22Rv1 (cell line): ENCODE measurements around the gene KCNMB4.

ENCODE experiments used
- ZFX ChIP-seq: fragments of 450-650 bp; IDR thresholded peaks from 2 replicates; pipeline ENCODE4 v1.6.1; 2017; ENCODE audit warnings: antibody characterized with exemption, borderline replicate concordance
- TF ChIP-seq, protein P1 (sequence below): fragments of 450-650 bp; IDR thresholded peaks from 2 replicates; pipeline ENCODE4 v1.5.1; 2017; ENCODE audit warnings: mild to moderate bottlenecking

- TF ChIP-seq, protein P1, sequence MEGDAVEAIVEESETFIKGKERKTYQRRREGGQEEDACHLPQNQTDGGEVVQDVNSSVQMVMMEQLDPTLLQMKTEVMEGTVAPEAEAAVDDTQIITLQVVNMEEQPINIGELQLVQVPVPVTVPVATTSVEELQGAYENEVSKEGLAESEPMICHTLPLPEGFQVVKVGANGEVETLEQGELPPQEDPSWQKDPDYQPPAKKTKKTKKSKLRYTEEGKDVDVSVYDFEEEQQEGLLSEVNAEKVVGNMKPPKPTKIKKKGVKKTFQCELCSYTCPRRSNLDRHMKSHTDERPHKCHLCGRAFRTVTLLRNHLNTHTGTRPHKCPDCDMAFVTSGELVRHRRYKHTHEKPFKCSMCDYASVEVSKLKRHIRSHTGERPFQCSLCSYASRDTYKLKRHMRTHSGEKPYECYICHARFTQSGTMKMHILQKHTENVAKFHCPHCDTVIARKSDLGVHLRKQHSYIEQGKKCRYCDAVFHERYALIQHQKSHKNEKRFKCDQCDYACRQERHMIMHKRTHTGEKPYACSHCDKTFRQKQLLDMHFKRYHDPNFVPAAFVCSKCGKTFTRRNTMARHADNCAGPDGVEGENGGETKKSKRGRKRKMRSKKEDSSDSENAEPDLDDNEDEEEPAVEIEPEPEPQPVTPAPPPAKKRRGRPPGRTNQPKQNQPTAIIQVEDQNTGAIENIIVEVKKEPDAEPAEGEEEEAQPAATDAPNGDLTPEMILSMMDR = no peak
- TF ChIP-seq ZFX = no peak
Measured at GRCh38 chr12:70379846-70380245, 13.8 kb downstream of the KCNMB4 start.
